Esophagus muscularis mucosa (tissue), 4 donors: Measurements from ENCODE around the gene LBHD1. TPM values are rescaled to one million over a fixed set of nuclear protein-coding genes. Genes with fewer than 3 reads are reported as not detected.

Experiments
- DNase-seq: peaks from one replicate; pipeline ENCODE4 v3.0.0-alpha.2; 2017; ENCODE audit errors: extremely low spot score
- H3K27ac ChIP-seq, 4 donors: fragments of 200-600 bp; sonication (generic); replicated peaks in 1 of 4; 1 replicate in 3 of 4; 2 replicates in 1 of 4; pipeline ENCODE4 v1.5.1; 2016 to 2019; ENCODE audit warnings: mild to moderate bottlenecking in 1 of 4
- H3K27me3 ChIP-seq, 4 donors: fragments of 200-600 bp; sonication (generic); one replicate each; pipeline versions ENCODE4 v1.5.1 to v1.6.0; 2016 to 2019
- H3K36me3 ChIP-seq, 4 donors: fragments of 200-600 bp; sonication (generic); one replicate each; pipeline ENCODE4 v1.5.1; 2016 to 2019
- H3K4me1 ChIP-seq, 4 donors: fragments of 200-600 bp; sonication (generic); one replicate each; pipeline ENCODE4 v1.5.1; 2016 to 2019
- H3K4me3 ChIP-seq, 4 donors: fragments of 200-600 bp; sonication (generic); 1 replicate in 2 of 4; 2 replicates in 2 of 4; pipeline ENCODE4 v1.5.1; 2016 to 2019; ENCODE audit warnings: mild to moderate bottlenecking in 4 of 4, moderate library complexity in 1 of 4
- H3K9me3 ChIP-seq, 4 donors: fragments of 200-600 bp; sonication (generic); 1 replicate in 3 of 4; 2 replicates in 1 of 4; pipeline ENCODE4 v1.5.1; 2016 to 2019
- CTCF ChIP-seq, 3 experiments: fragments of 200-600 bp in 2 of 3; fragments of 450-650 bp in 1 of 3; sonication (generic) in 2 of 3; IDR thresholded peaks; one replicate each; pipeline ENCODE4 v1.5.1; 2017 to 2019; ENCODE audit warnings: antibody characterized with exemption in 3 of 3, mild to moderate bottlenecking in 2 of 3, moderate library complexity in 1 of 3
- EP300 ChIP-seq: sonication (generic); formaldehyde crosslinking; IDR thresholded peaks from one replicate; pipeline ENCODE4 v1.6.1; 2017; ENCODE audit warnings: antibody characterized with exemption
- POLR2A ChIP-seq: fragments of 450-650 bp; IDR thresholded peaks from one replicate; pipeline ENCODE4 v1.6.1; 2017; ENCODE audit warnings: antibody characterized with exemption, moderate library complexity, mild to moderate bottlenecking, low read depth
- POLR2AphosphoS5 ChIP-seq, 2 donors: sonication (generic); formaldehyde crosslinking; IDR thresholded peaks; one replicate each; pipeline ENCODE4 v1.6.1; 2017; ENCODE audit warnings: antibody characterized with exemption in 2 of 2
- whole genome bisulfite sequencing: methylation state at CpG from one replicate; pipeline ENCODE4 v1.1.5; 2018; 5-methylcytosine and 5-hydroxymethylcytosine counted together
- intact Hi-C: fragments of 100-400 bp; cut with DNase I; formaldehyde crosslinking; loops from one replicate; pipeline ENCODE4 v1.15.1; 2023
- total RNA-seq, 4 donors: library from RNA; depleted of rRNA; stranded (reverse); fragments of >200 nt; gene quantifications; one replicate each; pipeline versions ENCODE4 v1.1.0 to v1.2.1, GENCODE V29; 2016

LBHD1 gene
- total RNA-seq: 1 to 10 TPM; 1.6 to 2.5 (median 1.7) TPM

GRCh38 chr11:62671608-62672389, at the start of gene LBHD1, which contains the start of gene UQCC3:
LBHD1 (minus strand) TSS chr11:62672267; CDS start chr11:62670031, 2,236 bp downstream.
UQCC3 (plus strand) TSS chr11:62671673; CDS start chr11:62671746, 73 bp downstream.
- Histone ChIP-seq H3K27ac (peak within 1 kb of the TSS; percentile 87 to 94 (median 90)), H3K9me3 (no peaks in the 10 kb centered on the region), H3K27me3 (no peaks in the 10 kb centered on the region), H3K36me3 (peaks cover 9 to 42% (median 36%) of the 10 kb centered on the region in 4 donors), H3K4me3 (peak within 1 kb of the TSS; percentile 68 to 90 (median 80)), H3K4me1 (peaks cover 34 to 64% (median 49%) of the 10 kb centered on the region in 4 donors)
- intact Hi-C loops: no loop called here
- DNase-seq: peak; percentile 94
- TF ChIP-seq CTCF (IDR thresholded peaks at IDR 0.05) (no peak), POLR2A (peak; percentile 19), EP300 (no peak), POLR2AphosphoS5 (IDR thresholded peaks at IDR 0.05) (peak; percentile 77 to 79)
- WGBS: 3% methylated on average over 18 of the region's 59 CpGs

GRCh38 chr11:62719302-62719978, 47.4 kb upstream of the LBHD1 start:
- intact Hi-C loops: no loop called here
- 72% methylated on average over 2 of the region's 2 CpGs for WGBS
- Histone ChIP-seq H3K36me3 (peaks cover 91 to 98% (median 96%) of the 10 kb centered on the region in 4 donors), H3K27me3 (no peaks in the 10 kb centered on the region), H3K4me1 (peaks cover 16 to 38% (median 26%) of the 10 kb centered on the region in 4 donors), H3K4me3 (no peak overlapping the region), H3K9me3 (no peaks in the 10 kb centered on the region), H3K27ac (no peak overlapping the region)
- TF ChIP-seq EP300 (no peak), POLR2AphosphoS5 (IDR thresholded peaks at IDR 0.05) (no peak)
- no peak for DNase-seq

- DNase-seq: no peak
- TF ChIP-seq POLR2AphosphoS5 (IDR thresholded peaks at IDR 0.05) (no peak), EP300 (no peak), POLR2A (no peak), CTCF (IDR thresholded peaks at IDR 0.05) (no peak)
- peaks cover 0 to 23% (median 12%) of the 10 kb centered on the region in 4 donors for H3K4me1 ChIP-seq
- no peak overlapping the region for H3K27ac ChIP-seq
- peaks cover 84 to 100% (median 97%) of the 10 kb centered on the region in 4 donors for H3K36me3 ChIP-seq
- H3K9me3 ChIP-seq: no peaks in the 10 kb centered on the region
- H3K27me3 ChIP-seq: no peaks in the 10 kb centered on the region
- intact Hi-C loops: no loop called here
- WGBS: 84% methylated on average over 11 of the region's 11 CpGs
- no peak overlapping the region for H3K4me3 ChIP-seq
Measured at GRCh38 chr11:62716816-62717215, 44.7 kb upstream of the LBHD1 start.

- WGBS: 89% methylated on average over 5 of the region's 5 CpGs
- H3K4me3 ChIP-seq: no peak overlapping the region
- DNase-seq: no peak
- no peaks in the 10 kb centered on the region for H3K27me3 ChIP-seq
- H3K4me1 ChIP-seq: peaks cover 0 to 23% (median 11%) of the 10 kb centered on the region in 4 donors
- intact Hi-C loops: no loop called here
- peaks cover 78 to 100% (median 97%) of the 10 kb centered on the region in 4 donors for H3K36me3 ChIP-seq
- H3K27ac ChIP-seq: peak overlapping the region in 1 of 4 donors; percentile 6
- H3K9me3 ChIP-seq: no peaks in the 10 kb centered on the region
- TF ChIP-seq CTCF (IDR thresholded peaks at IDR 0.05) (no peak), EP300 (no peak), POLR2A (no peak)
Measured at GRCh38 chr11:62716206-62716605, 44.1 kb upstream of the LBHD1 start.
